DOHH2 (cell line): ENCODE data around the gene GFY.

Experiments
- EZH2phosphoT487 ChIP-seq: fragments of 200-600 bp; sonication (generic); IDR thresholded peaks from 2 replicates; pipeline ENCODE4 v1.6.1; 2017; ENCODE audit warnings: borderline replicate concordance, mild to moderate bottlenecking, antibody characterized with exemption, low read length, moderate library complexity, mixed read lengths
- TF ChIP-seq, protein P1 (sequence below): fragments of 200-600 bp; sonication (generic); IDR thresholded peaks from one replicate; pipeline ENCODE4 v1.5.1; 2014; ENCODE audit warnings: antibody characterized with exemption, mild to moderate bottlenecking, low read depth, low read length; ENCODE audit not compliant: poor library complexity, severe bottlenecking

DNA sequence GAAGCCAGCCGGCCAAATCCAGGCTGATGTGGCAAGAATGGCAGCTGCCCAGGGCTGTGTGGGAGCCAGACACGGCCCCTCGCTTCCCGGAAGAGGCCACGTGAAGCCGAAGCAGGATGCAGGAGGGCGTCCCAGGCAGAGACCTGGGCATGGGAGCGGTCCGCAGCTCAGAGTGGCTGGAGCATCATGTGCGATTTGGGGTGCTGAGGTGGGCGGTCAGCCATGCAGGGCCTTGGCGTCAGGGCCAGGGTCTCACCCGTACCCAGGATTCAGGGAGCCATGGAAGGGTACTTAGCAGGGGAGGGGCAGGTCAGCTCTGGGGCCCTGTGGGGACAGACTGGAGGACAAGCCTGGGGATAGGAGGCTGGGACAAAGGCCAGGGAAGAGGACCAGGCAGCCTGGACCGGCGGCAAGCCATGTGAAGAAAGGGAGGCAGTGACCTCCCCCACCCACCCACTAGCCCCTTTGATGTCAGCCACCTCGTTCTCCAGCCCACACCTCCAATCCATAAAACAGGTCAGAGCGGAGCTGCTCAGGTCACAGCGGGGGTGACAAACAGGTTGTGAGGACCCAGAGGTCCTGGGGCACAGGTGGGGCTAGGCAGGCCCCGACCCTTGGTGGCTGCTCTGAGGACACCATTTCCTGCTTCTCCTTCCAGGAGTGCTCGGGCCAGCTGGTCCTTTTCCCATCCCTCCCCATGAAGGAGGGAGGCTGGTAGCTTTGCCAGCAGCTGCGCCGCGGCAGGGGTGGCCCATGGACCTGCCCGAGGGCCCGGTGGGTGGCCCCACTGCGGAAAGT is 34.9 kb upstream of the GFY start:
- TF ChIP-seq, protein P1, sequence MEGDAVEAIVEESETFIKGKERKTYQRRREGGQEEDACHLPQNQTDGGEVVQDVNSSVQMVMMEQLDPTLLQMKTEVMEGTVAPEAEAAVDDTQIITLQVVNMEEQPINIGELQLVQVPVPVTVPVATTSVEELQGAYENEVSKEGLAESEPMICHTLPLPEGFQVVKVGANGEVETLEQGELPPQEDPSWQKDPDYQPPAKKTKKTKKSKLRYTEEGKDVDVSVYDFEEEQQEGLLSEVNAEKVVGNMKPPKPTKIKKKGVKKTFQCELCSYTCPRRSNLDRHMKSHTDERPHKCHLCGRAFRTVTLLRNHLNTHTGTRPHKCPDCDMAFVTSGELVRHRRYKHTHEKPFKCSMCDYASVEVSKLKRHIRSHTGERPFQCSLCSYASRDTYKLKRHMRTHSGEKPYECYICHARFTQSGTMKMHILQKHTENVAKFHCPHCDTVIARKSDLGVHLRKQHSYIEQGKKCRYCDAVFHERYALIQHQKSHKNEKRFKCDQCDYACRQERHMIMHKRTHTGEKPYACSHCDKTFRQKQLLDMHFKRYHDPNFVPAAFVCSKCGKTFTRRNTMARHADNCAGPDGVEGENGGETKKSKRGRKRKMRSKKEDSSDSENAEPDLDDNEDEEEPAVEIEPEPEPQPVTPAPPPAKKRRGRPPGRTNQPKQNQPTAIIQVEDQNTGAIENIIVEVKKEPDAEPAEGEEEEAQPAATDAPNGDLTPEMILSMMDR, result no peak
- no peak for TF ChIP-seq EZH2phosphoT487
